NCI-H2227 (cell line): ENCODE measurements around the gene ARSB.

Experiments
- DNase-seq: peaks from one replicate; lab custom pipeline; 2025; ENCODE audit not compliant: unreplicated experiment; lab: John Stamatoyannopoulos, UW

Gene ARSB

GRCh38 chr5:78985116-78985724, at the start of gene ARSB:
ARSB (minus strand) TSS chr5:78985310; CDS start chr5:78985248, 62 bp downstream.
- DNase-seq = peak; percentile 63

- DNase-seq = no peak
Measured at GRCh38 chr5:79032782-79033181, 47.7 kb upstream of the ARSB start.

- DNase-seq = no peak
Measured at GRCh38 chr5:79032031-79032695, 47.1 kb upstream of the ARSB start.

GRCh38 chr5:79031485-79031867, 46.4 kb upstream of the ARSB start:
- no peak for DNase-seq

- peak; percentile 1 for DNase-seq
Measured at GRCh38 chr5:79030663-79031484, 45.8 kb upstream of the ARSB start.

GRCh38 chr5:79025054-79025472, 40.0 kb upstream of the ARSB start:
- peak; percentile 70 for DNase-seq

GRCh38 chr5:79023947-79024346, 38.8 kb upstream of the ARSB start:
- DNase-seq = no peak

- DNase-seq = peak; percentile 14
Measured at GRCh38 chr5:79023348-79023747, 38.2 kb upstream of the ARSB start.

GRCh38 chr5:79022771-79023170, 37.7 kb upstream of the ARSB start:
- DNase-seq = no peak

- DNase-seq = no peak
Measured at GRCh38 chr5:79021753-79022152, 36.6 kb upstream of the ARSB start.

- DNase-seq = peak; percentile 66
Measured at GRCh38 chr5:79020861-79021561, 35.9 kb upstream of the ARSB start.

- no peak for DNase-seq
Measured at GRCh38 chr5:79014631-79015030, 29.5 kb upstream of the ARSB start.

GRCh38 chr5:79011869-79012268, 26.8 kb upstream of the ARSB start:
- DNase-seq = no peak

GRCh38 chr5:79011219-79011836, 26.2 kb upstream of the ARSB start:
- DNase-seq = no peak

GRCh38 chr5:79008362-79008761, 23.3 kb upstream of the ARSB start:
- no peak for DNase-seq

- DNase-seq = no peak
Measured at GRCh38 chr5:79007872-79008271, 22.8 kb upstream of the ARSB start.

GRCh38 chr5:79005936-79006631, 21.0 kb upstream of the ARSB start:
- DNase-seq = no peak

- DNase-seq = no peak
Measured at GRCh38 chr5:79005151-79005550, 20.0 kb upstream of the ARSB start.

GRCh38 chr5:79002374-79002773, 17.3 kb upstream of the ARSB start:
- no peak for DNase-seq

GRCh38 chr5:79001471-79001870, 16.4 kb upstream of the ARSB start:
- DNase-seq = no peak
